ENCODE data around the gene NFE2L3. TPM values are rescaled to one million over a fixed set of nuclear protein-coding genes. Genes with fewer than 3 reads are reported as not detected.
"Not testable (repeated sequence)": the region's sequence is repeated elsewhere in the genome, so short reads cannot be mapped to it uniquely, and the experiment has no call there.

The NFE2L3 gene
- 211 and 236 TPM in 2 replicates for total RNA-seq (2014; rRNA removed; shearing (Covaris generic))

GRCh38 chr7:26151953-26152781 is at the start of gene NFE2L3:
TSS of gene NFE2L3 (plus strand) at chr7:26152198. CDS start at chr7:26152499, 301 bp downstream.
- peak; percentile 68 for DNase-seq (ENCODE audit: low spot score)
- in situ Hi-C loops (cut with HindIII; ENCODE audit: low sequenced_read_pairs): no loop called here

GRCh38 chr7:26103596-26103995 is 48.4 kb upstream of the NFE2L3 start:
- in situ Hi-C loops (cut with HindIII; ENCODE audit: low sequenced_read_pairs): no loop called here
- peak; percentile 66 for DNase-seq (ENCODE audit: low spot score)

DNA sequence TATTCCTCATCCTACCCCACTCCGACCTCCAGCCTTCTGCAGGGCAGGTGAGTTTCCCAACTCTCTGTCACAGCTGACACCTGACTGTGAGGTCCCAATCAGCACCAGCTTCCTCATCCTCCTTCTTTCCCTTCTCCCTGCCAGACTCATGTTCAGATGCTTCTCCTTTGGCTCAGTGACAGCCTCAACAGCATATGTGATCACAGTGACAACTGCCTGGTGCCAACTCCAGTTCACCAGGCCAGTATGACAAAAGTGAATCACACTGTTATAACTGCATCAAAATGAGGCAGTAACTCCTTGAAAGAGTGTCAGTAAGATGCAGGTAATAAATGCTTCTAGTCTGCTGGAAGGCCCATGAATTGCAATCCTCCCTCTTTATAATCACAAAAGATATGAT is 46.8 kb upstream of the NFE2L3 start:
- in situ Hi-C loops (cut with HindIII; ENCODE audit: low sequenced_read_pairs): no loop called here
- peak; percentile 77 for DNase-seq (ENCODE audit: low spot score)

GRCh38 chr7:26105931-26106330 is 46.1 kb upstream of the NFE2L3 start:
- DNase-seq (ENCODE audit: low spot score): no peak
- in situ Hi-C loops (cut with HindIII; ENCODE audit: low sequenced_read_pairs): no loop called here

GRCh38 chr7:26112203-26112740 is 39.7 kb upstream of the NFE2L3 start:
- no peak for DNase-seq (ENCODE audit: low spot score)
- in situ Hi-C loops (cut with HindIII; ENCODE audit: low sequenced_read_pairs): loop anchor here (5.0 kb wide), 1 partner anchor 60 kb away; no protein-coding TSS in a partner anchor

GRCh38 chr7:26115650-26116049 is 36.3 kb upstream of the NFE2L3 start:
- no peak for DNase-seq (ENCODE audit: low spot score)
- in situ Hi-C loops (cut with HindIII; ENCODE audit: low sequenced_read_pairs): no loop called here

DNA sequence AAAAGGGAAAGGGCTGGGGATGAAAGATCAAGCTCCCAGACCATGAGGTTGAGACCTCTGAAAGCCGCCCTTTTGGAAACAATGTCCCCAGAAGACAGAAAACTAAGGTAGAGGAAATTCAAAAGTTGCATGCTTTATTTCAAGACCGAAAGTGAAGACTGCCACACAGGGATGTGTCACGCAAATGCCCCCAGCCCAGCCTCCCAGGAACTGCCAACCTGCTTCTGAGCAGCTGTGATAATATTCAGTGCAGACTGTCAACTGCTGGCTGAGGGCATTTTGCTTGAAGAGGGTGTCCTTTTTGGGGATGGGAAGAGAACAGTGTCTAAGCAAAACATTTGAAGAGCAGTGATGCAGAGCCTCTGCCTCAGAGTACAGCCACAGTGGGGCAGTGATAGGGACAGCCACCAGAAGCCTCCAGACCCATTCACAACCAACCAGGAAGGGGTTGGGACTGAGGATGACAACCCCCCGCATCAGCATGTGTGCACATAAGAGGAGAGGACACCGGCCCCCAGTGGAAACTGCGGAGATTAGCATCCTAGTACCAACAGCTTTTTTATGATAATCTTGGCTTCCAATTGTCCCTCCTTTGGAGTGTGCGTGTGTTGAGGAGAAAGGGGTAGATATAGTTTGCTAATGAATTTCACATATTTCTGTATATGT is 34.7 kb upstream of the NFE2L3 start:
- in situ Hi-C loops (cut with HindIII; ENCODE audit: low sequenced_read_pairs): no loop called here
- no peak for DNase-seq (ENCODE audit: low spot score)

DNA sequence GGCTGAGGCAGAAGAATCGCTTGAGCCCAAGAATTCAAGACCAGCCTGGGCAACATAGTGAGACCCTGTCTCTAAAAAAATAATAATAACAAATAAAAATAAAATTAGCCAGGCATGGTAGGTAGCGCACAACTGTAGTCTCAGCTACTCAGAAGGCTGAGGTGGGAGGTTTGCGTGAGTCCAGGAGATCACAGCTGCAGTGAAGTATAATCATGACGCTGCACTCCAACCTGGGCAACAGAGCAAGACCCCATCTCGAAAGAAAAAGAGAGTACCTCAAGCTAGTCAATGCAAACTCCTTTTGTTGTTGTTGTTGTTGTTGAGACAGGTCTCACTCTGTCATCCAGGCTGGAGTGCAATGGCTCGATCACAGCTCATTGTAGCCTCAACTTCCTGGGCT is 34.0 kb upstream of the NFE2L3 start:
- DNase-seq (ENCODE audit: low spot score): no peak
- in situ Hi-C loops (cut with HindIII; ENCODE audit: low sequenced_read_pairs): no loop called here

DNA sequence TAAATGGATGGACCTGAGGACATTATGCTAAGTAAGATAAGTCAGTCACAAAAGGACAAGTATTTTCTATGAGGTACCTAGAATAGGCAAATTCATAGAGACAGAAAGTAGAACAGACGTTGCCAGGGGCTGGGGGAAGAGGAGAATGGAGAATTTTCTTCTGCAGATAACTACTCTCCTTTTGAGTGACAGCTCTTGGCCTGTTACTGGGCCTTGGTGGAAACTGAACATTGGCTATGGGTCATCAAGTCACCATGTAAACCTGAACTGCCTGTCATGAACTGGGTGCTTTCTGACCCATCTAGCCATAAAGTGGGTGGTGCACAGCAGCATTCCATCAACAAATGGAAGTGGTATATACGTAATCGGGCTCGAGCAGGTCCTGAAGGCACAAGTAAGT is 29.3 kb upstream of the NFE2L3 start:
- no peak for DNase-seq (ENCODE audit: low spot score)
- in situ Hi-C loops (cut with HindIII; ENCODE audit: low sequenced_read_pairs): no loop called here

GRCh38 chr7:26124775-26125174 is 27.2 kb upstream of the NFE2L3 start:
- DNase-seq (ENCODE audit: low spot score); in situ Hi-C loops (cut with HindIII; ENCODE audit: low sequenced_read_pairs): not testable (repeated sequence)

GRCh38 chr7:26127411-26127810 is 24.6 kb upstream of the NFE2L3 start:
- DNase-seq (ENCODE audit: low spot score): peak; percentile 20
- in situ Hi-C loops (cut with HindIII; ENCODE audit: low sequenced_read_pairs): no loop called here

DNA sequence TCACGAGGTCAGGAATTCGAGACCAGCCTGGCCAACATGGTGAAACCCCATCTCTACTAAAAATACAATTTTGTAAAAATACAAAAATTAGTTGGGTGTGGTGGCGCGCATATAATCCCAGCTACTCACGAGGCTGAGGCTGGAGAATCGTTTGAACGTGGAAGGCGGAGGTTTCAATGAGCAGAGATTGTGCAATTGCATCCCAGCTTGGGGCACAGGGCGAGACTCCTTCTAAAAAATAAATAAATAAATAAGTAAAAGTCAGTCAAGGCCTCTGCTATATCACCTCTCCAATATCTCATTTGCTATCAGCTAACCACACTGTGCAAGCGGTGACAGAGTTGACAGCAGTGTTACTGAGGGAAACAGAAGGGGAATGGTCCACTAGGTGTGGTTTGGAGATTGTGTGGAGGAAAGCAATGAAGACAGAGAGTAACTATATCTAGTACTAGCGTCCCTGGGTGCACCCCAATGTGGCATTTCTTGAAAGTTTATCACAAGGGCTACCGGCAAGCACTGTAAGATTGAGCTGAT is 20.9 kb upstream of the NFE2L3 start:
- DNase-seq (ENCODE audit: low spot score): no peak
- in situ Hi-C loops (cut with HindIII; ENCODE audit: low sequenced_read_pairs): no loop called here

DNA sequence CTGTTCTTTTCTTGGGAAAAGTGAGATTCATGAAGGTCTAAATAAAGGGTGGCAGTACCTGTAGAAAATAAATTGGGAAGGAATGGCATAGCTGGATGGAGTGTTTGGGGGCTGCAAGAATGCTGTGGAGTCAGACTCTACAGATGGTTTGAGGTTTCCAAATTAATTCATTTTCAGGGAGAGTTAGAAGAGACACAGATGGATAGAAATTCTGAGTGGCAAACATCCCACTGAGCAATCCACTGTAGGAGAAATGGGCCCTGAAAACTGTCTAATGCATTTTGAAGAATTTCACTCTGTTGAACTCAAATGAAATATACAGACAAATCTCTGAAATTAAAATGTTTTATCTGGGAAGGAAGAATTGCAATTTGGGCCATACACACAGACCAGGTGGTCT is 16.9 kb upstream of the NFE2L3 start:
- in situ Hi-C loops (cut with HindIII; ENCODE audit: low sequenced_read_pairs): no loop called here

DNA sequence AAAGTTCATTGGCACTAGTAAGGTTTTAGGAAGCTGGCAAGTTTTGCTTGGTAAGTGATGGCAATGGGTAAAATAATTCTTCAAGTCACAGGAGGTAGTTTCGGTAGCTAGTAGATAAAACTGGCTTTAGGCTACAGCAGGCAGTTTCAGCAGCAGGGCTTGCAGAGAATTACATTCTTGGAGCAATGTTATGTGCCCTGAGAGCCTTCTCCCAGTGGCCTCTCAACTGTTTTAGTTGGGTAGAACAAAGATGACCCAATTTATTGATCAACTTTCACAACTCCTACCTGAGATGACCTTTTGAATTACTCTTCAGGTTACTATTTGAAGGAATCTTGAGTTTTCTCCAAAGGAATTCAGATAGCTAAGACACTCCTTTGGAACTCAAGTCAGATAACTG is 16.4 kb upstream of the NFE2L3 start:
- in situ Hi-C loops (cut with HindIII; ENCODE audit: low sequenced_read_pairs): no loop called here

More for the DNA sequence above, 16.9 kb upstream of the NFE2L3 start:
- DNase-seq (ENCODE audit: low spot score): no peak

GRCh38 chr7:26136831-26137230 is 15.2 kb upstream of the NFE2L3 start:
- no peak for DNase-seq (ENCODE audit: low spot score)

More for the DNA sequence above, 16.4 kb upstream of the NFE2L3 start:
- no peak for DNase-seq (ENCODE audit: low spot score)

GRCh38 chr7:26140380-26140779 is 11.6 kb upstream of the NFE2L3 start:
- no peak for DNase-seq (ENCODE audit: low spot score)
- in situ Hi-C loops (cut with HindIII; ENCODE audit: low sequenced_read_pairs): no loop called here

More at GRCh38 chr7:26136831-26137230, 15.2 kb upstream of the NFE2L3 start:
- in situ Hi-C loops (cut with HindIII; ENCODE audit: low sequenced_read_pairs): no loop called here

DNA sequence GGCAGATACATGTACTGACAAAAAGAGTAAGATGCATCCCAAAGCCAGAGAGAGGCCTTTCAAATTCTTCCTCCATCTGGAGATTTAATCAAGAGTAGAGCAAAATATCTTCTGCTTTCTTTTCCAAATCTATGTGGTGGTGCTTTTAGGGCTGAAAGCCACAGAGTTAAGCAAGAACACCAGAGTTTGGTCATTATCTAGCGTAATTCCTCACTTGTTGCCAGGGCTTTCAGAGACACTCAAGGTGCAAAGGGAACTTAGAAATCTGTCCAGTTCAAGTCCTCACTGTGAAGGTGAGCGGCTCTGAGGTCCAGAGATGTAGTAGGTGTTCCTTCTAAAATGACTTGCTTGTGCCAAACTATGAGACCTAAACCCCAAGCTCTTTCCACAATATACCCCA is 10.9 kb upstream of the NFE2L3 start:
- DNase-seq (ENCODE audit: low spot score): no peak
- in situ Hi-C loops (cut with HindIII; ENCODE audit: low sequenced_read_pairs): no loop called here

- DNase-seq (ENCODE audit: low spot score): no peak
- in situ Hi-C loops (cut with HindIII; ENCODE audit: low sequenced_read_pairs): no loop called here
Observed at GRCh38 chr7:26143298-26144048, 8.5 kb upstream of the NFE2L3 start.
